GM23338 (cell line): ENCODE data around the gene DACH1. TPM values are rescaled to one million over a fixed set of nuclear protein-coding genes. Genes with fewer than 3 reads are reported as not detected.

Experiments
- ATAC-seq: fragments of 200-7000 bp; cut with Tn5 transposase; 3 replicates; pipeline ENCODE4 v1.9.1; 2020
- DNase-seq: peaks from one replicate; pipeline ENCODE4 v3.0.0-alpha.2; 2015; ENCODE audit warnings: low spot score
- H2AFZ ChIP-seq: fragments of 200-600 bp; sonication (generic); 2 replicates; pipeline ENCODE4 v1.8.0; 2016; ENCODE audit warnings: antibody characterized with exemption, mild to moderate bottlenecking, moderate library complexity
- H3F3A ChIP-seq: fragments of 200-600 bp; sonication (generic); replicated peaks from 2 replicates; pipeline ENCODE4 v1.8.0; 2017; ENCODE audit warnings: antibody characterized with exemption, mixed run types, low read depth
- H3K27ac ChIP-seq: fragments of 200-600 bp; sonication (generic); 2 replicates; pipeline ENCODE4 v1.6.1; 2016; ENCODE audit warnings: low read depth
- H3K27me3 ChIP-seq: fragments of 200-600 bp; sonication (generic); 2 replicates; pipeline ENCODE4 v1.8.0; 2016; ENCODE audit warnings: mild to moderate bottlenecking, mixed run types, moderate library complexity; ENCODE audit not compliant: insufficient read depth
- H3K36me3 ChIP-seq: fragments of 200-600 bp; sonication (generic); 2 replicates; pipeline ENCODE4 v1.8.0; 2016; ENCODE audit warnings: mild to moderate bottlenecking; ENCODE audit not compliant: insufficient read depth
- H3K4me1 ChIP-seq: fragments of 200-600 bp; sonication (generic); 2 replicates; pipeline ENCODE4 v1.8.0; 2016; ENCODE audit warnings: mild to moderate bottlenecking, moderate library complexity; ENCODE audit not compliant: insufficient read depth
- H3K4me2 ChIP-seq: fragments of 200-600 bp; sonication (generic); 2 replicates; pipeline ENCODE4 v1.7.1; 2017; ENCODE audit warnings: mixed run types
- H3K4me3 ChIP-seq: fragments of 200-600 bp; sonication (generic); 2 replicates; pipeline ENCODE4 v1.6.1; 2016; ENCODE audit warnings: mixed run types
- H3K79me2 ChIP-seq: fragments of 200-600 bp; sonication (generic); replicated peaks from 2 replicates; pipeline ENCODE4 v1.8.0; 2017; ENCODE audit warnings: mild to moderate bottlenecking; ENCODE audit not compliant: insufficient read depth
- H3K9me2 ChIP-seq: fragments of 200-600 bp; sonication (generic); 2 replicates; pipeline ENCODE4 v1.8.0; 2017; ENCODE audit not compliant: insufficient read depth
- H4K20me1 ChIP-seq: fragments of 200-600 bp; sonication (generic); replicated peaks from 2 replicates; pipeline ENCODE4 v1.8.0; 2017; ENCODE audit warnings: mild to moderate bottlenecking; ENCODE audit not compliant: insufficient read depth
- H3K27ac Mint-ChIP-seq: 2 replicates; pipeline ENCODE4 v1.8.0; 2020; ENCODE audit warnings: inconsistent platforms, mild to moderate bottlenecking, moderate library complexity, mixed read lengths
- H3K27me3 Mint-ChIP-seq: 3 replicates; pipeline ENCODE4 v1.8.0; 2022; ENCODE audit warnings: low read depth, mild to moderate bottlenecking, moderate library complexity, mixed read lengths, inconsistent platforms; ENCODE audit not compliant: insufficient read depth, poor library complexity
- H3K36me3 Mint-ChIP-seq: 3 replicates; pipeline ENCODE4 v1.8.0; 2021; ENCODE audit warnings: low read depth, mild to moderate bottlenecking, inconsistent platforms, moderate library complexity, mixed read lengths
- H3K4me1 Mint-ChIP-seq: 3 replicates; pipeline ENCODE4 v1.8.0; 2020; ENCODE audit warnings: mild to moderate bottlenecking, inconsistent platforms, mixed read lengths
- H3K4me3 Mint-ChIP-seq: 3 replicates; pipeline ENCODE4 v1.8.0; 2021; ENCODE audit warnings: moderate library complexity, mild to moderate bottlenecking, inconsistent platforms, mixed read lengths
- H3K9me3 Mint-ChIP-seq: 3 replicates; pipeline ENCODE4 v1.8.0; 2020; ENCODE audit warnings: moderate library complexity, mild to moderate bottlenecking, inconsistent platforms, mixed read lengths
- CREB1 ChIP-seq: fragments of 250-450 bp; sonication (Bioruptor Pico); IDR thresholded peaks from 2 replicates; pipeline ENCODE4 v1.5.0; 2020; ENCODE audit warnings: low read depth, mild to moderate bottlenecking, moderate library complexity
- EZH2 ChIP-seq: fragments of 200-600 bp; sonication (generic); IDR thresholded peaks from one replicate; pipeline ENCODE4 v1.8.0; 2017; ENCODE audit warnings: antibody characterized with exemption, mild to moderate bottlenecking, low read depth; ENCODE audit not compliant: unreplicated experiment
- EZH2phosphoT487 ChIP-seq: fragments of 200-600 bp; sonication (generic); IDR thresholded peaks from one replicate; pipeline ENCODE4 v1.8.1; 2018; ENCODE audit warnings: antibody characterized with exemption; ENCODE audit not compliant: unreplicated experiment
- JUNB ChIP-seq: IDR thresholded peaks from one replicate; pipeline ENCODE4 v1.6.1; 2016; ENCODE audit warnings: antibody characterized with exemption; ENCODE audit not compliant: unreplicated experiment
- NANOG ChIP-seq: IDR thresholded peaks from 2 replicates; pipeline ENCODE4 v1.6.1; 2016; ENCODE audit warnings: antibody characterized with exemption, borderline replicate concordance
- POLR2AphosphoS5 ChIP-seq: IDR thresholded peaks from 2 replicates; pipeline ENCODE4 v1.6.1; 2016; ENCODE audit warnings: antibody characterized with exemption, low read depth
- STAT1 ChIP-seq: IDR thresholded peaks from one replicate; pipeline ENCODE4 v1.6.1; 2016; ENCODE audit warnings: antibody characterized with exemption; ENCODE audit not compliant: unreplicated experiment
- ZNF114 ChIP-seq: fragments of 250-450 bp; sonication (Bioruptor Pico); IDR thresholded peaks from 2 replicates; pipeline ENCODE4 v1.5.0; 2020; ENCODE audit warnings: mild to moderate bottlenecking, moderate library complexity
- ZNF331 ChIP-seq: fragments of 250-450 bp; sonication (Bioruptor Pico); IDR thresholded peaks from 2 replicates; pipeline ENCODE4 v1.5.0; 2020; ENCODE audit warnings: low read depth, mild to moderate bottlenecking, moderate library complexity
- polyA plus RNA-seq: library from polyadenylated mRNA; unstranded; fragments of >200 nt; fragmentation: Nextera tagmentation; extraction: Ambion mirVana; gene quantifications from 2 replicates; pipeline ENCODE4 v1.2.1, GENCODE V29; 2016
- total RNA-seq: library from RNA; depleted of rRNA; stranded (reverse); fragments of >200 nt; shearing (Covaris generic); gene quantifications from 2 replicates; pipeline ENCODE4 v1.2.3, GENCODE V29; 2014
- TF ChIP-seq, protein P1 (sequence below): IDR thresholded peaks from one replicate; pipeline ENCODE4 v1.6.1; 2018; ENCODE audit warnings: antibody characterized with exemption; ENCODE audit not compliant: unreplicated experiment
- TF ChIP-seq, protein P2 (sequence below): IDR thresholded peaks from 2 replicates; pipeline ENCODE4 v1.6.1; 2016; ENCODE audit warnings: antibody characterized with exemption
- TF ChIP-seq, protein P3 (sequence below): fragments of 250-450 bp; sonication (Bioruptor Pico); IDR thresholded peaks from 2 replicates; pipeline ENCODE4 v1.5.0; 2020; ENCODE audit warnings: mild to moderate bottlenecking, moderate library complexity
- TF ChIP-seq, protein P4 (sequence below), 2 experiments: fragments of 200-600 bp in 1 of 2; sonication (generic) in 1 of 2; conservative IDR thresholded peaks; 2 replicates each; pipeline versions ENCODE4 v1.5.1 to v1.6.1; 2016 to 2017; ENCODE audit warnings: antibody characterized with exemption in 2 of 2, low read depth in 2 of 2, mild to moderate bottlenecking in 2 of 2, moderate library complexity in 1 of 2

Gene DACH1
- total and polyA plus RNA-seq, 2 experiments from 2014 or later, result 0.45 to 0.57 TPM

GRCh38 chr13:71770710-71771109 is 96.3 kb downstream of the DACH1 start:
- no peaks in the 10 kb centered on the region for H3K79me2 ChIP-seq
- H3K27ac Mint-ChIP-seq, result no peak overlapping the region
- H3K4me3 Mint-ChIP-seq, result no peak overlapping the region
- no peak overlapping the region for H3K27ac ChIP-seq
- H3K4me2 ChIP-seq, result no peak overlapping the region
- no peaks in the 10 kb centered on the region for H3K36me3 ChIP-seq
- TF ChIP-seq ZNF331 (CRISPR knock-in tag) (no peak), EZH2phosphoT487 (no peak), EZH2 (no peak), ZNF114 (CRISPR knock-in tag) (no peak), STAT1 (no peak), JUNB (no peak), POLR2AphosphoS5 (no peak), NANOG (no peak), CREB1 (no peak)
- TF ChIP-seq, protein P1, sequence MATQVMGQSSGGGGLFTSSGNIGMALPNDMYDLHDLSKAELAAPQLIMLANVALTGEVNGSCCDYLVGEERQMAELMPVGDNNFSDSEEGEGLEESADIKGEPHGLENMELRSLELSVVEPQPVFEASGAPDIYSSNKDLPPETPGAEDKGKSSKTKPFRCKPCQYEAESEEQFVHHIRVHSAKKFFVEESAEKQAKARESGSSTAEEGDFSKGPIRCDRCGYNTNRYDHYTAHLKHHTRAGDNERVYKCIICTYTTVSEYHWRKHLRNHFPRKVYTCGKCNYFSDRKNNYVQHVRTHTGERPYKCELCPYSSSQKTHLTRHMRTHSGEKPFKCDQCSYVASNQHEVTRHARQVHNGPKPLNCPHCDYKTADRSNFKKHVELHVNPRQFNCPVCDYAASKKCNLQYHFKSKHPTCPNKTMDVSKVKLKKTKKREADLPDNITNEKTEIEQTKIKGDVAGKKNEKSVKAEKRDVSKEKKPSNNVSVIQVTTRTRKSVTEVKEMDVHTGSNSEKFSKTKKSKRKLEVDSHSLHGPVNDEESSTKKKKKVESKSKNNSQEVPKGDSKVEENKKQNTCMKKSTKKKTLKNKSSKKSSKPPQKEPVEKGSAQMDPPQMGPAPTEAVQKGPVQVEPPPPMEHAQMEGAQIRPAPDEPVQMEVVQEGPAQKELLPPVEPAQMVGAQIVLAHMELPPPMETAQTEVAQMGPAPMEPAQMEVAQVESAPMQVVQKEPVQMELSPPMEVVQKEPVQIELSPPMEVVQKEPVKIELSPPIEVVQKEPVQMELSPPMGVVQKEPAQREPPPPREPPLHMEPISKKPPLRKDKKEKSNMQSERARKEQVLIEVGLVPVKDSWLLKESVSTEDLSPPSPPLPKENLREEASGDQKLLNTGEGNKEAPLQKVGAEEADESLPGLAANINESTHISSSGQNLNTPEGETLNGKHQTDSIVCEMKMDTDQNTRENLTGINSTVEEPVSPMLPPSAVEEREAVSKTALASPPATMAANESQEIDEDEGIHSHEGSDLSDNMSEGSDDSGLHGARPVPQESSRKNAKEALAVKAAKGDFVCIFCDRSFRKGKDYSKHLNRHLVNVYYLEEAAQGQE, result no peak
- TF ChIP-seq, protein P2, sequence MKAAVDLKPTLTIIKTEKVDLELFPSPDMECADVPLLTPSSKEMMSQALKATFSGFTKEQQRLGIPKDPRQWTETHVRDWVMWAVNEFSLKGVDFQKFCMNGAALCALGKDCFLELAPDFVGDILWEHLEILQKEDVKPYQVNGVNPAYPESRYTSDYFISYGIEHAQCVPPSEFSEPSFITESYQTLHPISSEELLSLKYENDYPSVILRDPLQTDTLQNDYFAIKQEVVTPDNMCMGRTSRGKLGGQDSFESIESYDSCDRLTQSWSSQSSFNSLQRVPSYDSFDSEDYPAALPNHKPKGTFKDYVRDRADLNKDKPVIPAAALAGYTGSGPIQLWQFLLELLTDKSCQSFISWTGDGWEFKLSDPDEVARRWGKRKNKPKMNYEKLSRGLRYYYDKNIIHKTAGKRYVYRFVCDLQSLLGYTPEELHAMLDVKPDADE, result no peak
- TF ChIP-seq, protein P3, sequence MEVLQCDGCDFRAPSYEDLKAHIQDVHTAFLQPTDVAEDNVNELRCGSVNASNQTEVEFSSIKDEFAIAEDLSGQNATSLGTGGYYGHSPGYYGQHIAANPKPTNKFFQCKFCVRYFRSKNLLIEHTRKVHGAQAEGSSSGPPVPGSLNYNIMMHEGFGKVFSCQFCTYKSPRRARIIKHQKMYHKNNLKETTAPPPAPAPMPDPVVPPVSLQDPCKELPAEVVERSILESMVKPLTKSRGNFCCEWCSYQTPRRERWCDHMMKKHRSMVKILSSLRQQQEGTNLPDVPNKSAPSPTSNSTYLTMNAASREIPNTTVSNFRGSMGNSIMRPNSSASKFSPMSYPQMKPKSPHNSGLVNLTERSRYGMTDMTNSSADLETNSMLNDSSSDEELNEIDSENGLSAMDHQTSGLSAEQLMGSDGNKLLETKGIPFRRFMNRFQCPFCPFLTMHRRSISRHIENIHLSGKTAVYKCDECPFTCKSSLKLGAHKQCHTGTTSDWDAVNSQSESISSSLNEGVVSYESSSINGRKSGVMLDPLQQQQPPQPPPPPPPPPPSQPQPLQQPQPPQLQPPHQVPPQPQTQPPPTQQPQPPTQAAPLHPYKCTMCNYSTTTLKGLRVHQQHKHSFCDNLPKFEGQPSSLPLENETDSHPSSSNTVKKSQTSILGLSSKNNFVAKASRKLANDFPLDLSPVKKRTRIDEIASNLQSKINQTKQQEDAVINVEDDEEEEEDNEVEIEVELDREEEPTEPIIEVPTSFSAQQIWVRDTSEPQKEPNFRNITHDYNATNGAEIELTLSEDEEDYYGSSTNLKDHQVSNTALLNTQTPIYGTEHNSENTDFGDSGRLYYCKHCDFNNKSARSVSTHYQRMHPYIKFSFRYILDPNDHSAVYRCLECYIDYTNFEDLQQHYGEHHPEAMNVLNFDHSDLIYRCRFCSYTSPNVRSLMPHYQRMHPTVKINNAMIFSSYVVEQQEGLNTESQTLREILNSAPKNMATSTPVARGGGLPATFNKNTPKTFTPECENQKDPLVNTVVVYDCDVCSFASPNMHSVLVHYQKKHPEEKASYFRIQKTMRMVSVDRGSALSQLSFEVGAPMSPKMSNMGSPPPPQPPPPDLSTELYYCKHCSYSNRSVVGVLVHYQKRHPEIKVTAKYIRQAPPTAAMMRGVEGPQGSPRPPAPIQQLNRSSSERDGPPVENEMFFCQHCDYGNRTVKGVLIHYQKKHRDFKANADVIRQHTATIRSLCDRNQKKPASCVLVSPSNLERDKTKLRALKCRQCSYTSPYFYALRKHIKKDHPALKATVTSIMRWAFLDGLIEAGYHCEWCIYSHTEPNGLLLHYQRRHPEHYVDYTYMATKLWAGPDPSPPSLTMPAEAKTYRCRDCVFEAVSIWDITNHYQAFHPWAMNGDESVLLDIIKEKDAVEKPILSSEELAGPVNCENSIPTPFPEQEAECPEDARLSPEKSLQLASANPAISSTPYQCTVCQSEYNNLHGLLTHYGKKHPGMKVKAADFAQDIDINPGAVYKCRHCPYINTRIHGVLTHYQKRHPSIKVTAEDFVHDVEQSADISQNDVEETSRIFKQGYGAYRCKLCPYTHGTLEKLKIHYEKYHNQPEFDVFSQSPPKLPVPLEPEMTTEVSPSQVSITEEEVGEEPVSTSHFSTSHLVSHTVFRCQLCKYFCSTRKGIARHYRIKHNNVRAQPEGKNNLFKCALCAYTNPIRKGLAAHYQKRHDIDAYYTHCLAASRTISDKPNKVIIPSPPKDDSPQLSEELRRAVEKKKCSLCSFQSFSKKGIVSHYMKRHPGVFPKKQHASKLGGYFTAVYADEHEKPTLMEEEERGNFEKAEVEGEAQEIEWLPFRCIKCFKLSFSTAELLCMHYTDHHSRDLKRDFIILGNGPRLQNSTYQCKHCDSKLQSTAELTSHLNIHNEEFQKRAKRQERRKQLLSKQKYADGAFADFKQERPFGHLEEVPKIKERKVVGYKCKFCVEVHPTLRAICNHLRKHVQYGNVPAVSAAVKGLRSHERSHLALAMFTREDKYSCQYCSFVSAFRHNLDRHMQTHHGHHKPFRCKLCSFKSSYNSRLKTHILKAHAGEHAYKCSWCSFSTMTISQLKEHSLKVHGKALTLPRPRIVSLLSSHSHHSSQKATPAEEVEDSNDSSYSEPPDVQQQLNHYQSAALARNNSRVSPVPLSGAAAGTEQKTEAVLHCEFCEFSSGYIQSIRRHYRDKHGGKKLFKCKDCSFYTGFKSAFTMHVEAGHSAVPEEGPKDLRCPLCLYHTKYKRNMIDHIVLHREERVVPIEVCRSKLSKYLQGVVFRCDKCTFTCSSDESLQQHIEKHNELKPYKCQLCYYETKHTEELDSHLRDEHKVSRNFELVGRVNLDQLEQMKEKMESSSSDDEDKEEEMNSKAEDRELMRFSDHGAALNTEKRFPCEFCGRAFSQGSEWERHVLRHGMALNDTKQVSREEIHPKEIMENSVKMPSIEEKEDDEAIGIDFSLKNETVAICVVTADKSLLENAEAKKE, result no peak
- TF ChIP-seq, protein P4, sequence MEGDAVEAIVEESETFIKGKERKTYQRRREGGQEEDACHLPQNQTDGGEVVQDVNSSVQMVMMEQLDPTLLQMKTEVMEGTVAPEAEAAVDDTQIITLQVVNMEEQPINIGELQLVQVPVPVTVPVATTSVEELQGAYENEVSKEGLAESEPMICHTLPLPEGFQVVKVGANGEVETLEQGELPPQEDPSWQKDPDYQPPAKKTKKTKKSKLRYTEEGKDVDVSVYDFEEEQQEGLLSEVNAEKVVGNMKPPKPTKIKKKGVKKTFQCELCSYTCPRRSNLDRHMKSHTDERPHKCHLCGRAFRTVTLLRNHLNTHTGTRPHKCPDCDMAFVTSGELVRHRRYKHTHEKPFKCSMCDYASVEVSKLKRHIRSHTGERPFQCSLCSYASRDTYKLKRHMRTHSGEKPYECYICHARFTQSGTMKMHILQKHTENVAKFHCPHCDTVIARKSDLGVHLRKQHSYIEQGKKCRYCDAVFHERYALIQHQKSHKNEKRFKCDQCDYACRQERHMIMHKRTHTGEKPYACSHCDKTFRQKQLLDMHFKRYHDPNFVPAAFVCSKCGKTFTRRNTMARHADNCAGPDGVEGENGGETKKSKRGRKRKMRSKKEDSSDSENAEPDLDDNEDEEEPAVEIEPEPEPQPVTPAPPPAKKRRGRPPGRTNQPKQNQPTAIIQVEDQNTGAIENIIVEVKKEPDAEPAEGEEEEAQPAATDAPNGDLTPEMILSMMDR (conservative IDR thresholded peaks at IDR 0.05; ENCODE audit: low read depth in 2 of 2), result no peak
- H3K9me2 ChIP-seq, result no peaks in the 10 kb centered on the region
- no peaks in the 10 kb centered on the region for H3K4me1 ChIP-seq
- H3K27me3 ChIP-seq, result no peaks in the 10 kb centered on the region
- no peak overlapping the region for H3K4me3 ChIP-seq
- no peak overlapping the region for H2AFZ ChIP-seq
- no peaks in the 10 kb centered on the region for H3K36me3 Mint-ChIP-seq
- H3K4me1 Mint-ChIP-seq, result peaks cover 4% of the 10 kb centered on the region; the same call in 1 of the 3 replicates
- H3K27me3 Mint-ChIP-seq, result no peaks in the 10 kb centered on the region
- no peaks in the 10 kb centered on the region for H3F3A ChIP-seq
- DNase-seq (no peak), ATAC-seq (no peak)
- H4K20me1 ChIP-seq, result no peaks in the 10 kb centered on the region
- H3K9me3 Mint-ChIP-seq, result no peaks in the 10 kb centered on the region
